Uterus (tissue), 4 donors: ENCODE results near the gene PTPRC. TPM values are rescaled to one million over a fixed set of nuclear protein-coding genes. Genes with fewer than 3 reads are reported as not detected.

Experiments used
- DNase-seq, 2 donors: peaks; one replicate each; pipeline ENCODE4 v3.0.0-alpha.2; 2019 to 2020
- H3K27ac ChIP-seq, 2 donors: fragments of 200-600 bp; sonication (generic); 1 replicate in 1 of 2; 2 replicates in 1 of 2; pipeline ENCODE4 v1.5.1; 2016 to 2018
- H3K27me3 ChIP-seq, 2 donors: fragments of 200-600 bp; sonication (generic); one replicate each; pipeline ENCODE4 v1.5.1; 2018 to 2019; ENCODE audit warnings: control low read depth in 1 of 2
- H3K36me3 ChIP-seq, 2 donors: fragments of 200-600 bp; sonication (generic); one replicate each; pipeline ENCODE4 v1.5.1; 2019; ENCODE audit warnings: control low read depth in 1 of 2
- H3K4me1 ChIP-seq, 2 donors: fragments of 200-600 bp; sonication (generic); one replicate each; pipeline ENCODE4 v1.5.1; 2018 to 2019; ENCODE audit warnings: control low read depth in 1 of 2
- H3K4me3 ChIP-seq, 2 donors: fragments of 200-600 bp; sonication (generic); 1 replicate in 1 of 2; 2 replicates in 1 of 2; pipeline ENCODE4 v1.5.1; 2018 to 2019; ENCODE audit warnings: mild to moderate bottlenecking in 1 of 2
- H3K9me3 ChIP-seq, 2 donors: fragments of 200-600 bp; sonication (generic); one replicate each; pipeline ENCODE4 v1.5.1; 2019; ENCODE audit warnings: control low read depth in 1 of 2
- CTCF ChIP-seq, 4 experiments: fragments of 200-600 bp in 2 of 4; fragments of 450-650 bp in 2 of 4; sonication (generic) in 2 of 4; IDR thresholded peaks; one replicate each; pipeline ENCODE4 v1.5.1; 2016 to 2019; ENCODE audit warnings: antibody characterized with exemption in 4 of 4, mild to moderate bottlenecking in 2 of 4, moderate library complexity in 1 of 4
- POLR2A ChIP-seq, 2 donors: fragments of 450-650 bp; IDR thresholded peaks; one replicate each; pipeline ENCODE4 v1.6.1; 2016; ENCODE audit warnings: antibody characterized with exemption in 2 of 2, mild to moderate bottlenecking in 1 of 2, moderate library complexity in 1 of 2
- intact Hi-C: fragments of 100-400 bp; cut with DNase I; formaldehyde crosslinking; loops from one replicate; pipeline ENCODE4 v1.15.1; 2023; ENCODE audit warnings: low total_unique reads
- total RNA-seq, 4 donors: library from RNA; depleted of rRNA in 3 of 4; stranded (reverse); fragments of >200 nt in 3 of 4; gene quantifications; one replicate each; pipeline versions ENCODE4 v1.1.0 to v1.2.4, GENCODE V29; 2014 to 2023
- donor health status: DM: yes; HTN: yes; CAD: no.

The PTPRC gene
- total RNA-seq, 4 donors from 2014 or later: 12.7 to 28.7 (median 16.3) TPM

GRCh38 chr1:198620951-198621824 lies 17.7 kb upstream of the PTPRC start:
- no peak overlapping the region for H3K27ac ChIP-seq

DNA sequence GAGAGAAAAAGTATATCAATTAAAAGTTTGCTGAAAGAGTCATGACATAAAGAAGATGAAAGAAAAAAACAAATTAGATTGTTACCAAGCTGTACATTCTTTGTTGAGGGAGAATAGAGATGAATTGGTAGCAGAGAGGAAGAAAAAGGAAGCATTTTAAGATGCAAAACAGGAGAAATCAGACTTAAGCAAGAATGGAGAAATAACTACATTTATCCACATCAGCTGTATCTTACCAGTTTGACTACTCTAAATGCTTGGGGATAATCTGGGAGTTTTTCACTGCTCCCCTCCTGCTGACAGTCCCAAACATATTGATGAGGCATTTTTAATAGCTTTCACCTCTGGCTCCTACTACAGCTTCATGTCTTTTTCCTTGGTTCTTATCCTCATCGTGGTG lies 16.8 kb upstream of the PTPRC start:
- H3K27ac ChIP-seq: no peak overlapping the region
- DNase-seq: no peak
- TF ChIP-seq CTCF (IDR thresholded peaks at IDR 0.05) (no peak), POLR2A (IDR thresholded peaks at IDR 0.05) (no peak)
- H3K9me3 ChIP-seq: no peaks in the 10 kb centered on the region
- no peaks in the 10 kb centered on the region for H3K27me3 ChIP-seq
- H3K4me1 ChIP-seq: no peaks in the 10 kb centered on the region
- H3K36me3 ChIP-seq: no peaks in the 10 kb centered on the region
- H3K4me3 ChIP-seq: no peak overlapping the region
- intact Hi-C loops: no loop called here

More at GRCh38 chr1:198620951-198621824, 17.7 kb upstream of the PTPRC start:
- Histone ChIP-seq H3K9me3 (no peaks in the 10 kb centered on the region), H3K4me3 (no peak overlapping the region), H3K27me3 (no peaks in the 10 kb centered on the region), H3K4me1 (no peaks in the 10 kb centered on the region), H3K36me3 (no peaks in the 10 kb centered on the region)
- DNase-seq: no peak
- intact Hi-C loops: no loop called here
- TF ChIP-seq CTCF (IDR thresholded peaks at IDR 0.05) (no peak), POLR2A (IDR thresholded peaks at IDR 0.05) (no peak)

DNA sequence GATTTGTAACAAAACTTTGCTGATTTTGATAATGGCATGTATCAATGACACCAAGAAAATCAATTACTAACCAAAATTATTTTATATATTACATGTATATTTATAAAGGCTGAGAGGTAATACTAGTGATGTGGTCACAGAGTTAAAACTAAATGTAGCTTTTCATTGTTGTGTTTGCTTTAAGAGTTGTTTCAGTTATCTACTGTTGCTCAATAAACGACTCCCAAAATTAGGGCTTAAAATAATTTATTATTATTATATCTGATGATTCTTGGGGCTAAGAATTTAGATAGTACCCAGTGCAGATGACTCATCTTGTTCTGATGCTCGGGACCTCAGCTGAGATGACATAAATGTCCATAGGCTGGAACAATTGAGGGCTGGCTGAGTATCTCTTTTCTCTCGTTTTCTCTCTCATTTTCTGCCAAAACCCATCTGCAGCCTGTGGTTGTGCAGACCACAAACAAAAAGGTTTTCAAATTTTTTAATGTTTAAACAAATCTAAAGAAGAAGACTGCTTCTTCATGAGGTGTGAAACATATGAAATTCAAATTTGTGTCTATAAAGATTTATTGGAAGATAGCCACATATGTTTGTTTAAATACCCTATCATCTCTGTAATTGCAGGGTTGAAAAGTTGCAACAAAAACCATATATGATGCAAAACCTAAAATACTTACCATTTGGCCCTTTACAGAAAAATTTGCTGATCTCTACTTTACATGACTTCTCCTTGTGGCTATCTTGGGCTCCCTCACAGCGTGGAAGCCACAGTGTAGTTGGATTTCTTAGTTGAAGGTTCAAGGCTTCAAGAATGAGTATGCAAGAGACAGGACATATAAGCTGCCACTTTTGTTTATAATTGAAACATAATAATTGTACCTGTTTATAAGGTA lies 14.8 kb upstream of the PTPRC start:
- H3K27me3 ChIP-seq: no peaks in the 10 kb centered on the region
- no peaks in the 10 kb centered on the region for H3K4me1 ChIP-seq
- TF ChIP-seq POLR2A (IDR thresholded peaks at IDR 0.05) (no peak), CTCF (IDR thresholded peaks at IDR 0.05) (no peak)
- no peak overlapping the region for H3K27ac ChIP-seq
- intact Hi-C loops: no loop called here
- no peak for DNase-seq
- no peak overlapping the region for H3K4me3 ChIP-seq
- no peaks in the 10 kb centered on the region for H3K9me3 ChIP-seq
- no peaks in the 10 kb centered on the region for H3K36me3 ChIP-seq

DNA sequence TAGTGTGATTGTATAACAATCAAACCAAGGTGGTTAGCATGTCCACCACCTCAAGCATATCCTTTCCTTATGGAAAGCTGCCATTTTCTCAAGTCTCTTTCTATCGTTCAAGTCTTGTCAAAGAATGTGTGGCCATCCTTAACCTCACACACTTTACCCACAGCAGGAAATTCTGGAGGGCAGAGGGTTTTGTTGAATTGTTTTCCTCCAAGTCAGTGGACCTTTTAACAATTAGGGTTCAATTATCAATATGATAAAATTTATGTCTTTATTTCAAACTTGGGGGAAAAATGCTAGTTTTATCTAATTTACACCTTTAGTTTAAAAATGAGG lies 14.2 kb upstream of the PTPRC start:
- Histone ChIP-seq H3K4me1 (no peaks in the 10 kb centered on the region), H3K27me3 (no peaks in the 10 kb centered on the region), H3K36me3 (no peaks in the 10 kb centered on the region), H3K27ac (no peak overlapping the region), H3K9me3 (no peaks in the 10 kb centered on the region), H3K4me3 (no peak overlapping the region)
- TF ChIP-seq CTCF (IDR thresholded peaks at IDR 0.05): no peak
- no peak for TF ChIP-seq POLR2A (IDR thresholded peaks at IDR 0.05)
- no peak for DNase-seq
- intact Hi-C loops: no loop called here
